Glomerular visceral epithelial cell (primary cell): ENCODE results near the gene DEAF1.
"Not testable (repeated sequence)": the region's sequence is repeated elsewhere in the genome, so short reads cannot be mapped to it uniquely, and the experiment has no call there.

Source experiments
- DNase-seq: peaks from one replicate; pipeline ENCODE4 v3.0.0-alpha.2; 2016; ENCODE audit errors: extremely low spot score

Gene DEAF1

GRCh38 chr11:680476-680875 is 14.5 kb downstream of the DEAF1 start:
- DNase-seq, result no peak

GRCh38 chr11:679271-680207 is 15.5 kb downstream of the DEAF1 start:
- no peak for DNase-seq

- no peak for DNase-seq
Measured at GRCh38 chr11:678297-678696, 16.7 kb downstream of the DEAF1 start.

- no peak for DNase-seq
Measured at GRCh38 chr11:674406-674805, 20.6 kb downstream of the DEAF1 start.

- no peak for DNase-seq
Measured at GRCh38 chr11:673866-674265, 21.2 kb downstream of the DEAF1 start.

DNA sequence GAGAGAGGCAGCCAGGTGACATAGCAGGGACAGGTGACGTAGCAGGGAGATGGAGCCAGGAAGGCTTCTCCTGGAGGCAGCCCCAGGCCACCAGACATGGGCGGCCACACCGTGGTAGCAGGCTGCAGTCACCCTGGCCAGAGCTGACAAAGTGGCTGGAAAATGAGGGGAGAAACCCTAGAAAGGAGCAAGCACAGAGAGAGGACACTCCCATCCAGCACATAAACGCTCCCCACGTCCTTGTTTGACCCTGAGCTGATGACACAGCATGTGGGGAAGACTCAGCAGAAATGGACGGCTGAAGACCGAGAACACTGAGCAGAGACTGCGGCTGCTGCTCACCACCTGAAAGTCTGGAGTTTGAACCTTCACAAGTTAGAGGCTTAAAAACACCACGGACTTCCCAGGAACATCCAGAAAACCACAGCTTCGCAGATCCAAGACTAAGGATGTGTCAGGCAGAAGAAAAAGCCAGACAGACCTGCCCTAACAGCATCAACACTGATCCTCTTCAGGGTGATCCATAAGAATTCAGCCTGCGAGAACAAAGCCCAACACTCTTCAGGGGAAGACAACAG is 29.2 kb downstream of the DEAF1 start:
- no peak for DNase-seq

DNA sequence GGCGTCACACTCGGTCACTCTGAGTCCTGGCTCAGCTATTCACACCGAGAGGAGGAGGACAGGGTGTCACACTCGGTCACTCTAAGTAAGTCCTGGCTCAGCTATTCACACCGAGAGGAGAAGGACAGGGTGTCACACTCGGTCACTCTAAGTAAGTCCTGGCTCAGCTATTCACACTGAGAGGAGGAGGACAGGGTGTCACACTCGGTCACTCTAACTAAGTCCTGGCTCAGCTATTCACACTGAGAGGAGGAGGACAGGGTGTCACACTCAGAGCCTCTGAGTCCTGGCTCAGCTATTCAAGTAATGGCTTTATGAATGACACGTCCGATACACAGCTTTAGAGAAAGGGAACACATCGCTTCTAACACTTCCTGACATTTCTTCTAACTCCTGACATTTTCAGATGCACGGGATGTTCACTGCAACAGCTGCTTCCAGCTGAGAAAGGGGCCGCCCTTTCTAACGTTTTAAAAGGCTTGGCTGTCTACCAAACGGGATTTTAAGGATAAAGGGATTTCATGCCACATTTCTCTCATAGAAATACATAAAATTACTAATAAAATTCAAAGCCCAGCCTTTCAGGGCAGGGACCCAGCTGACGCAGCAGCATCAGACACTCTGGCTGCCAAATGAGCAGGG is 29.8 kb downstream of the DEAF1 start:
- DNase-seq, result no peak

DNA sequence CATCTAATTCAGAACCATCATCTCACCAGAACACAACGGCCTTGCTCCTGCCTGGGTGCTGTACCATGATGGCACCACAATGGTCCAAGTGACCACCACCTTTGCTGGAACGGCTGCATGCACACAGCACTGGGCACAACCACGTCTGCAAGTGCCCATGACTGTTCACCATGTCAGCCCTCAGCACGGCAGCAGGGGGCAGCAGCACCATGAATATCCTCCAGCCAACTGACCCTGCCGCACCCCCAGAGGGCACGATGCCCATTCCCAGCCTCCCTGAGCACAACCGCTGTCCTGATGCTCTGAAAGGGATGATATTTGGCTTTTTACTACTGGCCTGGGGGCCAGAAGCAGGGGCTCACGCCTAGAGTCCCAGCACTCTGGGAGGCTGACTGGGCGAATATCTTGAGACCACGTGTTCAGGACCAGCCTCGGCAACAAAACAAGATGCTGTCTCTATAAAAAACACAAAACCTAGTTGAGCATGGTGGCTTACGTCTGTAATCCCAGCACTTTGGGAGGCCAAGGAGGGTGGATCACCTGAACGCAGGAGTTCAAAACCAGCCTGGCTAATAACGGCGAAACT is 32.2 kb downstream of the DEAF1 start:
- DNase-seq, result peak; percentile 49

- DNase-seq, result no peak
Measured at GRCh38 chr11:660681-661444, 34.2 kb downstream of the DEAF1 start.

GRCh38 chr11:660281-660680 is 34.7 kb downstream of the DEAF1 start:
- DNase-seq, result no peak

GRCh38 chr11:659532-660085 is 35.4 kb downstream of the DEAF1 start:
- DNase-seq, result no peak

DNA sequence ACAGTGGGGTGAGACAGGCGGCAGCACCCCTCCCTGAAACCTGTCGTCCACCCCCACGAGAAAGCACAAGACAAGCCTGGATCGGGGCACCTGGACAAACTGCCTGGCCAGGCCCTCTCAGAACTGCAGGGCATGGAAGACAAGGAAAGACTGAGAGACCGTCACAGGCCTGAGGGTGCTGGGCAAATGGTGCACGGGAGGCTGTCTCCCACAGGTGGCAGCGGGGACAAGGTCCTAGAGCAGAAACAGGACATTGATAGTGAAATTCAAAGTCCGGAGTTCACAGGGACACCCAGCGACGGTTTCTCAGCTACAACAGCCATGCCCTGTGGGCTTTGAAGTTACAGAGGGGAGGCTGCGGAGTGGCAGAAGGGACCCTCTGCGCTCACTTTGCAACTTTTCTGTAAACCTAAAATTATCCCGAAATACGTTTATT is 37.3 kb downstream of the DEAF1 start:
- no peak for DNase-seq

GRCh38 chr11:656866-657265 is 38.2 kb downstream of the DEAF1 start:
- DNase-seq, result no peak

DNA sequence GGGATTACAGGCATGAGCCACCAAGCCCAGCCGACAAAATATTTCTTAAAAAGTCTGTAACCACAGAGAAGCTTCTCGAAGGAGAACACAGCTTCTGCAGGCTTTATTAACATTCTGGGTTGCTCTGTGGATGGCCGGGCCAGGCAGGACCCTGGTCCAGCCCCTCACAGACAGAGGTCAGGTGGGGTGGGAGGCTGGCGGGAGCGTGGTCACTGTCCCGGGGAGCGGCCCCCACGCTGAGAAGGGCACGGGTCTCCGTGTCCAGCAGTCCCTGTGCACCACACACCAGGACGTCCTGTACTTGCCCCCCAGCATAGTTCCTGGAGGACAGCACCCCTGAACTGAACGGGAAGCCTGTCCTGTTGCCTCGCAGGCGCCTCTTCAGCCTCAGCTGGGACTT is 38.6 kb downstream of the DEAF1 start:
- DNase-seq, result no peak

DNA sequence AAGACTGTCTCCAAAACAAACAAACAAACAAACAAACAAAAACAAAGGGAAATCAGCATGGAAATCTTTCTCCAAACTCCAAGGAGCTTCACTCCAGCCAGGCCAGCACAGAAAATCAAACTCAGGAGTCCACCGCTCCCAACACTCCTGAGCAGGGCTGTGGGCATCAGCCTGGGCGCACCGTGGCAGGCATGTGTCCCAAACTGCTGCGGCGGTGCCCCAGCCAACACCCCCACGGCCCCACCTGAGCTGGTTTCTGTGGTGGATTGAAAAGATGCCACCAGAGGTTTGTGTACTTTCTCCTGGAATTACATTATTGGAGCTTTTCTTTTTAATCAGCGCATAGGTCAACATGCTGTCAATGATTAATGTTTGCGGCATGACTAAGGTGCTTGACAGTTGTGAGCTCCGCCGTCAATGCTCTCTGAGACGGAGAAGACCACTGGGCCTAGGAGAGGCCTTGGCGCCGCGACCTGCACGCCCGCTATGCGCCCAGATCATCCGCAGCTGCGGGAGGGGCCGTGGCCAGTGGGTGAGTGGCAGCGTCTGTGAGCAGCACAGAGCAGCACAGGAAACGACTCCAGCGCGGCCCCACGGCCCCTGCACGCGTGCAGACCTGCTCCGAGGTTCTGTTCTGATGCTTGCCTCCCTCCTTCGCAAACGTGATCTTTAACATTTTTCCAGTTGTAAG is 39.8 kb downstream of the DEAF1 start:
- peak; percentile 91 for DNase-seq

GRCh38 chr11:654444-654843 is 40.6 kb downstream of the DEAF1 start:
- not testable (repeated sequence) for DNase-seq

GRCh38 chr11:653837-654236 is 41.2 kb downstream of the DEAF1 start:
- DNase-seq, result no peak

DNA sequence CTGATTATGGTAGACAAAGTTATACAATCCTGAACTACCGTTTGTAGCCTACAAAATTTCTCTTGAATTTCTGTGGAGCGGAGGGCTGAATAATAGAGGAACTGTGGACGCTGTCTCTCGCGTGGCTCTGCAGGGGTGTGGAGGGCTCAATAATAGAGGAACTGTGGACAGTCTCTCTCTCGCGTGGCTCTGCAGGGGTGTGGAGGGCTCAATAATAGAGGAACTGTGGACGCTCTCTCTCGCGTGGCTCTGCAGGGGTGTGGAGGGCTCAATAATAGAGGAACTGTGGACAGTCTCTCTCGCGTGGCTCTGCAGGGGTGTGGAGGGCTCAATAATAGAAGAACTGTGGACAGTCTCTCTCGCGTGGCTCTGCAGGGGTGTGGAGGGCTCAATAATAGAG is 41.9 kb downstream of the DEAF1 start:
- not testable (repeated sequence) for DNase-seq

DNA sequence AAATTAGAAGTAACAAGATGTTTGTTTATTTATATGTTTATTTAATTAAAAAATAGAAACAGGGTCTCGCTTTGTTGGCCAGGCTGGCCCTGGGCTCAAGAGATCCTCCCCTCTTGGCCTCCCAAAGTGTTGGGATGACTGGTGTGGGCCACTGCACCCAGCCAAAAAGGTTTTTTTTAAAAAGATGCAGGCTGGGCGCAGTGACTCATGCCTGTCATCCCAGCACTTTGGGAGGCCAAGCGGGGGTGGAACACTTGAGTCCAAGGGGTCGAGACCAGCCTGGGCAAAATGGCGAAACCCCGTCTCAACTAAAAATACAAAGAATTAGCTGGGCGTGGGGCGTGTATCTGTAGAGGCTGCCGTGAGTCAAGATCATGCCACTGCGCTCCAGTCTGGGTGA is 44.5 kb downstream of the DEAF1 start:
- no peak for DNase-seq

- not testable (repeated sequence) for DNase-seq
Measured at GRCh38 chr11:647672-648158, 47.3 kb downstream of the DEAF1 start.

DNA sequence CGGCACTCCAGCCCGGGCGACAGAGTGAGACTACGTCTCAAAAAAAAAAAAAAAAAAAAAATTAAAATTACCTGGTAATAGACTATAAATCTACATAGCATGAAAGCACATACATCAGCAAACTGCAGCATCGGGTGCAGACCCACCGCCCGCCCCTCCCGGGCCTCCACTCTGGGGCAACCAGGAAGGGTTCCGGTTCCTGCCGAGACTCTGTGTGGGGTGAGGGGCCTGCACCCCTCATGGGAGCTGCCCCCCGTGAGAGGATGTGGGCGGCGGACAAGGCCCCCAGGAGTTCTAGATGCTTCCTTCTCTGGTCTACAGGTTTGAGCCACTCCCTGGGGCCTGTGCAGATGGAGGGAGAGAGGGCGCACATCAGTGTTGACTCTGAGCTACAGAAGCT is 48.8 kb downstream of the DEAF1 start:
- DNase-seq, result no peak
